ENCODE results near the gene ST6GALNAC3.

Gene ST6GALNAC3

GRCh38 chr1:76443217-76443616 lies 368.7 kb downstream of the ST6GALNAC3 start:
- Histone ChIP-seq H2AFZ (ENCODE audit: low read length) (no peak overlapping the region), H3K9me2 (replicated peaks; ENCODE audit: insufficient read depth, low read length) (no peaks in the 10 kb centered on the region), H3K36me3 (replicated peaks; ENCODE audit: insufficient read depth, low read length) (no peaks in the 10 kb centered on the region), H3K9me3 (replicated peaks; ENCODE audit: insufficient read depth, low read length) (no peaks in the 10 kb centered on the region), H3K4me1 (ENCODE audit: low read length) (no peaks in the 10 kb centered on the region), H3K27me3 (replicated peaks; ENCODE audit: insufficient read depth, low read length) (no peaks in the 10 kb centered on the region), H4K20me1 (ENCODE audit: insufficient read depth, low read length) (no peaks in the 10 kb centered on the region), H3K27ac (ENCODE audit: low read length) (no peak overlapping the region), H3K4me2 (ENCODE audit: low read depth, low read length) (no peak overlapping the region), H3F3A (ENCODE audit: insufficient read depth, low read length) (no peaks in the 10 kb centered on the region), H3K4me3 (ENCODE audit: low read length) (no peak overlapping the region), H3K79me2 (ENCODE audit: low read length) (no peaks in the 10 kb centered on the region), H3K9ac (ENCODE audit: low read length) (no peak overlapping the region)
- no peak for DNase-seq
- TF ChIP-seq EZH2 (optimal IDR thresholded peaks at IDR 0.05; ENCODE audit: low read depth, low read length) (no peak), CTCF (IDR thresholded peaks at IDR 0.05; ENCODE audit: low read length) (no peak), EZH2phosphoT487 (IDR thresholded peaks at IDR 0.05; ENCODE audit: low read length) (no peak)

GRCh38 chr1:76444773-76445172 lies 370.2 kb downstream of the ST6GALNAC3 start:
- Histone ChIP-seq H3K27me3 (replicated peaks; ENCODE audit: insufficient read depth, low read length) (no peaks in the 10 kb centered on the region), H4K20me1 (ENCODE audit: insufficient read depth, low read length) (no peaks in the 10 kb centered on the region), H3K4me3 (ENCODE audit: low read length) (no peak overlapping the region), H3K4me2 (ENCODE audit: low read depth, low read length) (no peak overlapping the region), H3K9me3 (replicated peaks; ENCODE audit: insufficient read depth, low read length) (no peaks in the 10 kb centered on the region), H3K27ac (ENCODE audit: low read length) (no peak overlapping the region), H3K79me2 (ENCODE audit: low read length) (no peaks in the 10 kb centered on the region), H3K9me2 (replicated peaks; ENCODE audit: insufficient read depth, low read length) (no peaks in the 10 kb centered on the region), H3F3A (ENCODE audit: insufficient read depth, low read length) (no peaks in the 10 kb centered on the region), H3K4me1 (ENCODE audit: low read length) (no peaks in the 10 kb centered on the region), H3K9ac (ENCODE audit: low read length) (no peak overlapping the region), H3K36me3 (replicated peaks; ENCODE audit: insufficient read depth, low read length) (no peaks in the 10 kb centered on the region), H2AFZ (ENCODE audit: low read length) (no peak overlapping the region)
- no peak for DNase-seq
- no peak for TF ChIP-seq EZH2 (optimal IDR thresholded peaks at IDR 0.05; ENCODE audit: low read depth, low read length)
- no peak for TF ChIP-seq CTCF (IDR thresholded peaks at IDR 0.05; ENCODE audit: low read length)
- TF ChIP-seq EZH2phosphoT487 (IDR thresholded peaks at IDR 0.05; ENCODE audit: low read length): no peak

- H3K4me3 ChIP-seq (ENCODE audit: low read length): no peak overlapping the region
- H3K36me3 ChIP-seq (replicated peaks; ENCODE audit: insufficient read depth, low read length): no peaks in the 10 kb centered on the region
- no peak overlapping the region for H3K9ac ChIP-seq (ENCODE audit: low read length)
- H3K9me2 ChIP-seq (replicated peaks; ENCODE audit: insufficient read depth, low read length): no peaks in the 10 kb centered on the region
- H3K79me2 ChIP-seq (ENCODE audit: low read length): no peaks in the 10 kb centered on the region
- no peaks in the 10 kb centered on the region for H3F3A ChIP-seq (ENCODE audit: insufficient read depth, low read length)
- TF ChIP-seq EZH2 (optimal IDR thresholded peaks at IDR 0.05; ENCODE audit: low read depth, low read length) (no peak), EZH2phosphoT487 (IDR thresholded peaks at IDR 0.05; ENCODE audit: low read length) (no peak), CTCF (IDR thresholded peaks at IDR 0.05; ENCODE audit: low read length) (no peak)
- no peaks in the 10 kb centered on the region for H3K4me1 ChIP-seq (ENCODE audit: low read length)
- H4K20me1 ChIP-seq (ENCODE audit: insufficient read depth, low read length): no peaks in the 10 kb centered on the region
- H2AFZ ChIP-seq (ENCODE audit: low read length): no peak overlapping the region
- DNase-seq: no peak
- H3K9me3 ChIP-seq (replicated peaks; ENCODE audit: insufficient read depth, low read length): no peaks in the 10 kb centered on the region
- H3K27me3 ChIP-seq (replicated peaks; ENCODE audit: insufficient read depth, low read length): no peaks in the 10 kb centered on the region
- no peak overlapping the region for H3K27ac ChIP-seq (ENCODE audit: low read length)
- no peak overlapping the region for H3K4me2 ChIP-seq (ENCODE audit: low read depth, low read length)
Measured at GRCh38 chr1:76450229-76450628, 375.7 kb downstream of the ST6GALNAC3 start.

Measured in MM.1S (cell line).